Fibroblast of pulmonary artery (primary cell): ENCODE data around the gene SLC2A1.

Experiments
- DNase-seq: peaks from one replicate; pipeline ENCODE4 v3.0.0-alpha.2; 2010; ENCODE audit warnings: low read depth
- H3K4me3 ChIP-seq: replicated peaks from 2 replicates; pipeline ENCODE4 v1.5.1; 2011; ENCODE audit warnings: low read depth, mild to moderate bottlenecking, control low read depth, low read length, moderate library complexity
- CTCF ChIP-seq: IDR thresholded peaks from 2 replicates; pipeline ENCODE4 v1.5.1; 2011; ENCODE audit warnings: mild to moderate bottlenecking, control low read depth, low read length, inconsistent platforms; ENCODE audit errors: missing control alignments

SLC2A1 gene

GRCh38 chr1:42979896-42980800 lies 21.5 kb upstream of the SLC2A1 start:
- no peak for TF ChIP-seq CTCF
- no peak for DNase-seq
- no peak overlapping the region for H3K4me3 ChIP-seq

- H3K4me3 ChIP-seq = no peak overlapping the region
- no peak for TF ChIP-seq CTCF
- no peak for DNase-seq
These were observed 20.4 kb upstream of the SLC2A1 start for GRCh38 chr1:42979036-42979430.

- no peak for DNase-seq
- H3K4me3 ChIP-seq = no peak overlapping the region
- no peak for TF ChIP-seq CTCF
These were observed 19.8 kb upstream of the SLC2A1 start for GRCh38 chr1:42978317-42979035.

GRCh38 chr1:42977653-42978052 lies 19.0 kb upstream of the SLC2A1 start:
- no peak for TF ChIP-seq CTCF
- no peak for DNase-seq
- H3K4me3 ChIP-seq = no peak overlapping the region

GRCh38 chr1:42975561-42976225 lies 17.0 kb upstream of the SLC2A1 start:
- H3K4me3 ChIP-seq = no peak overlapping the region
- DNase-seq = no peak
- no peak for TF ChIP-seq CTCF

- no peak overlapping the region for H3K4me3 ChIP-seq
- DNase-seq = no peak
- TF ChIP-seq CTCF = no peak
These were observed 16.2 kb upstream of the SLC2A1 start for GRCh38 chr1:42974767-42975437.
